GM12892 (cell line): ENCODE results near the gene OPA1.

Experiments used
- POLR2A ChIP-seq: IDR thresholded peaks from 2 replicates; pipeline ENCODE4 v1.6.1; 2011; ENCODE audit warnings: low read depth, low read length, control low read depth
- POLR2AphosphoS5 ChIP-seq: IDR thresholded peaks from 2 replicates; pipeline ENCODE4 v1.6.1; 2011; ENCODE audit warnings: low read depth, low read length, control low read depth
- TAF1 ChIP-seq: IDR thresholded peaks from 2 replicates; pipeline ENCODE4 v1.6.1; 2011; ENCODE audit warnings: low read depth, mild to moderate bottlenecking, control low read depth, low read length, borderline replicate concordance

- TF ChIP-seq POLR2AphosphoS5, result no peak
- TF ChIP-seq POLR2A, result no peak
- TF ChIP-seq TAF1, result no peak
Measured at GRCh38 chr3:193712938-193713337, 119.9 kb downstream of the OPA1 start.
